ENCODE results near the gene TRIP12. TPM values are rescaled to one million over a fixed set of nuclear protein-coding genes. Genes with fewer than 3 reads are reported as not detected.

The TRIP12 gene
- total and polyA plus RNA-seq, 2 of the 13 experiments (the other 11 are each of a cell fraction or from before 2014, with no cell fraction given), result 72.1 to 153 TPM

GRCh38 chr2:229714080-229714735 is 207.6 kb downstream of the TRIP12 start, which contains the start of gene DNER:
Gene DNER, minus strand, starts transcription at chr2:229714555. Its CDS starts 132 bp downstream, at chr2:229714423.
- in situ Hi-C loops (cut with HindIII; ENCODE audit: extremely low pct_ligation_motif_present, low pct_unique_long_range_greater_than_20kb), result no loop called here
- Histone ChIP-seq H3K9ac (ENCODE audit: insufficient read depth, low read depth, low read length) (no peak within 1 kb of the TSS), H2AFZ (ENCODE audit: low read length) (no peak within 1 kb of the TSS), H3K27me3 (ENCODE audit: control insufficient read depth in 1 of 2, insufficient read depth in 2 of 2, low read length in 2 of 2) (peaks cover 7 to 36% of the 10 kb centered on the region in 2 experiments), H3K9me3 (ENCODE audit: low read length) (no peaks in the 10 kb centered on the region), H4K20me1 (ENCODE audit: insufficient read depth, low read length) (peaks cover 12% of the 10 kb centered on the region; the same call in 1 of the 2 replicates), H3K4me3 (replicated peaks in 1 of 3; ENCODE audit: insufficient read depth in 1 of 3, low read depth in 2 of 3, low read length in 3 of 3) (peak within 1 kb of the TSS in 2 of 3 experiments; percentile 30 to 61; a peak in 2 of 6 replicates), H3K4me2 (ENCODE audit: low read depth, low read length) (peak within 1 kb of the TSS; percentile 61), H3K4me1 (ENCODE audit: insufficient read depth, low read length) (no peaks in the 10 kb centered on the region), H3K27ac (ENCODE audit: extremely low read length, insufficient read depth, low read length) (no peak within 1 kb of the TSS), H3K79me2 (ENCODE audit: insufficient read depth, low read length) (no peaks in the 10 kb centered on the region), H3K36me3 (replicated peaks in 1 of 2; ENCODE audit: control insufficient read depth in 1 of 2, insufficient read depth in 2 of 2, low read length in 2 of 2) (no peaks in the 10 kb centered on the region)
- ChIA-PET POLR2A (no interaction called here), CTCF (ENCODE audit: low intra/inter-chr PET ratio, low total read pairs) (no interaction called here)
- DNase-seq (ENCODE audit: low spot score) (no peak), FAIRE-seq (no peak), ATAC-seq (peak; percentile 61)
- intact Hi-C loops (cut with micrococcal nuclease; ENCODE audit: unreplicated experiment), result no loop called here
- no TSS peak for BruUV-seq (replicated peaks)
- 20% methylated on average over 48 of the region's 84 CpGs for WGBS (ENCODE audit: low lambda C conversion rate)
- TF ChIP-seq HNRNPK (IDR thresholded peaks at IDR 0.05; ENCODE audit: low read depth, low read length, poor library complexity, severe bottlenecking), result no peak
- no peak for TF ChIP-seq MAZ (IDR thresholded peaks at IDR 0.05; ENCODE audit: borderline replicate concordance, low read depth, low read length)
- TF ChIP-seq MAZ (CRISPR knock-in tag; IDR thresholded peaks at IDR 0.05; ENCODE audit: low read depth), result 0 out of 2 replicates have a peak, but pooled peaks have one; percentile 29
- peak; percentile 21; the same call in 1 of the 2 replicates for TF ChIP-seq ZNF777 (CRISPR knock-in tag; IDR thresholded peaks at IDR 0.05)
- TF ChIP-seq ZBTB3 (CRISPR knock-in tag; IDR thresholded peaks at IDR 0.05; ENCODE audit: borderline replicate concordance, low read depth), result no peak
- TF ChIP-seq PRDM10 (CRISPR knock-in tag; IDR thresholded peaks at IDR 0.05; ENCODE audit: low read depth), result no peak
- no peak for TF ChIP-seq ZBTB2 (CRISPR knock-in tag; IDR thresholded peaks at IDR 0.05; ENCODE audit: low read depth)
- no peak for TF ChIP-seq TRIM22 (IDR thresholded peaks at IDR 0.05)
- no peak for TF ChIP-seq ZNF292 (CRISPR knock-in tag; IDR thresholded peaks at IDR 0.05; ENCODE audit: borderline replicate concordance, low read depth)
- no peak for TF ChIP-seq ZNF138 (CRISPR knock-in tag; IDR thresholded peaks at IDR 0.05; ENCODE audit: low read depth)
- TF ChIP-seq MTF1 (CRISPR knock-in tag; IDR thresholded peaks at IDR 0.05), result no peak
- TF ChIP-seq ZNF503 (CRISPR knock-in tag; IDR thresholded peaks at IDR 0.05), result no peak
- TF ChIP-seq ZNF160 (CRISPR knock-in tag; IDR thresholded peaks at IDR 0.05), result no peak
- no peak for TF ChIP-seq CENPBD1 (CRISPR knock-in tag; IDR thresholded peaks at IDR 0.05; ENCODE audit: borderline replicate concordance, low read depth)
